ENCODE data around the gene TTR. TPM values are rescaled to one million over a fixed set of nuclear protein-coding genes. Genes with fewer than 3 reads are reported as not detected.

Gene TTR
- total and polyA plus RNA-seq, 4 donors = 0.51 TPM; not detected in 3

Other genes with a start within 250 kb of the TTR start
- not detected for gene DSG4, start 215.1 kb upstream of the TTR start, total RNA-seq
- gene DSG4, start 215.1 kb upstream of the TTR start, polyA plus RNA-seq = not detected
- not detected for gene DSG3, start 144.1 kb upstream of the TTR start, total RNA-seq
- under 1 TPM; 0.08 to 0.50 TPM for gene DSG3, start 144.1 kb upstream of the TTR start, polyA plus RNA-seq
- gene DSG2, start 93.7 kb upstream of the TTR start, total RNA-seq = 1 to 10 TPM; 4.3 to 4.7 TPM
- gene DSG2, start 93.7 kb upstream of the TTR start, polyA plus RNA-seq = 1 to 10 TPM in 1 of 2 donors, under 1 TPM in 1; 0.10 to 3.3 TPM
- gene B4GALT6, start 92.7 kb downstream of the TTR start, total RNA-seq = 1 to 10 TPM; 4.3 to 8.4 TPM
- 1 to 10 TPM in 1 of 2 donors, under 1 TPM in 1; 0.87 to 2.4 TPM for gene B4GALT6, start 92.7 kb downstream of the TTR start, polyA plus RNA-seq
- gene SLC25A52, start 169.0 kb downstream of the TTR start, total RNA-seq = under 1 TPM in 1 of 2 donors, not detected in 1; 0.36 TPM
- not detected for gene SLC25A52, start 169.0 kb downstream of the TTR start, polyA plus RNA-seq